ENCODE data around the gene SOCS1. TPM values are rescaled to one million over a fixed set of nuclear protein-coding genes. Genes with fewer than 3 reads are reported as not detected.

Gene SOCS1
- total RNA-seq, 2 donors from 2014 or later: 3.2 to 3.7 TPM

GRCh38 chr16:11277607-11278337 lies 21.8 kb upstream of the SOCS1 start:
- no peak overlapping the region for H3K9ac ChIP-seq (ENCODE audit: low read depth in 2 of 2, low read length in 2 of 2)
- TF ChIP-seq CTCF (IDR thresholded peaks at IDR 0.05): no peak
- H3K27me3 ChIP-seq: no peaks in the 10 kb centered on the region
- H3K4me1 ChIP-seq: no peaks in the 10 kb centered on the region
- H3K9me3 ChIP-seq: no peaks in the 10 kb centered on the region
- intact Hi-C loops (cut with DNase I): no loop called here
- H3K36me3 ChIP-seq: no peaks in the 10 kb centered on the region
- no peak for DNase-seq
- no peak overlapping the region for H3K4me3 ChIP-seq
- H3K27ac ChIP-seq: no peak overlapping the region

- no peak for TF ChIP-seq CTCF (IDR thresholded peaks at IDR 0.05)
- DNase-seq: no peak
- intact Hi-C loops (cut with DNase I): no loop called here
- no peaks in the 10 kb centered on the region for H3K4me1 ChIP-seq
- H3K9me3 ChIP-seq: no peaks in the 10 kb centered on the region
- no peaks in the 10 kb centered on the region for H3K27me3 ChIP-seq
- H3K4me3 ChIP-seq: no peak overlapping the region
- H3K36me3 ChIP-seq: no peaks in the 10 kb centered on the region
- no peak overlapping the region for H3K9ac ChIP-seq (ENCODE audit: low read depth in 2 of 2, low read length in 2 of 2)
- H3K27ac ChIP-seq: no peak overlapping the region
Observed at GRCh38 chr16:11276896-11277593, 21.0 kb upstream of the SOCS1 start.

- Histone ChIP-seq H3K4me3 (no peak within 1 kb of the TSS), H3K36me3 (no peaks in the 10 kb centered on the region), H3K27me3 (no peaks in the 10 kb centered on the region), H3K4me1 (no peaks in the 10 kb centered on the region), H3K27ac (no peak within 1 kb of the TSS), H3K9ac (ENCODE audit: low read depth in 2 of 2, low read length in 2 of 2) (no peak within 1 kb of the TSS), H3K9me3 (no peaks in the 10 kb centered on the region)
- no peak for DNase-seq
- intact Hi-C loops (cut with DNase I): no loop called here
- no peak for TF ChIP-seq CTCF (IDR thresholded peaks at IDR 0.05)
Observed at GRCh38 chr16:11276143-11276895, 20.3 kb upstream of the SOCS1 start, which contains the start of gene PRM2. PRM2 (minus strand) TSS chr16:11276480; CDS start chr16:11276370, 110 bp downstream.

GRCh38 chr16:11274964-11275363 lies 19.0 kb upstream of the SOCS1 start:
- H3K9me3 ChIP-seq: no peaks in the 10 kb centered on the region
- no peaks in the 10 kb centered on the region for H3K27me3 ChIP-seq
- intact Hi-C loops (cut with DNase I): no loop called here
- TF ChIP-seq CTCF (IDR thresholded peaks at IDR 0.05): no peak
- H3K36me3 ChIP-seq: no peaks in the 10 kb centered on the region
- no peak overlapping the region for H3K9ac ChIP-seq (ENCODE audit: low read depth in 2 of 2, low read length in 2 of 2)
- no peak overlapping the region for H3K27ac ChIP-seq
- no peak for DNase-seq
- no peak overlapping the region for H3K4me3 ChIP-seq
- H3K4me1 ChIP-seq: no peaks in the 10 kb centered on the region

GRCh38 chr16:11273721-11274324 lies 17.8 kb upstream of the SOCS1 start:
- intact Hi-C loops (cut with DNase I): no loop called here
- Histone ChIP-seq H3K4me3 (no peak overlapping the region), H3K9ac (ENCODE audit: low read depth in 2 of 2, low read length in 2 of 2) (no peak overlapping the region), H3K36me3 (no peaks in the 10 kb centered on the region), H3K9me3 (no peaks in the 10 kb centered on the region), H3K27me3 (no peaks in the 10 kb centered on the region), H3K4me1 (no peaks in the 10 kb centered on the region), H3K27ac (no peak overlapping the region)
- TF ChIP-seq CTCF (IDR thresholded peaks at IDR 0.05): no peak
- no peak for DNase-seq

All from colonic mucosa (tissue), 4 donors.